HepG2 (cell line): ENCODE results near the gene SRCAP. TPM values are rescaled to one million over a fixed set of nuclear protein-coding genes. Genes with fewer than 3 reads are reported as not detected.

ENCODE experiments used
- ATAC-seq: fragments of 200-7000 bp; cut with Tn5 transposase; 3 replicates; pipeline ENCODE4 v1.9.1; 2020; ENCODE audit warnings: mild to moderate bottlenecking, moderate library complexity
- BruUV-seq: library from RNA; stranded (reverse); fragments of 400-500 nt; replicated peaks from 2 replicates; lab custom pipeline; 2021; lab: Mats Ljungman, UMichigan
- CTCF ChIA-PET: fragments of 300-600 bp; formaldehyde crosslinking; extraction: SDS; loops from one replicate; lab custom pipeline; 2021; ENCODE audit warnings: low total read pairs, inconsistent platforms, low intra/inter-chr PET ratio; lab: Yijun Ruan, JAX
- POLR2A ChIA-PET: fragments of 350-600 bp; sonication (Branson Sonifier 250); formaldehyde crosslinking; loops from one replicate; lab custom pipeline; 2020; ENCODE audit warnings: antibody characterized with exemption, inconsistent platforms; lab: Yijun Ruan, JAX
- DNase-seq: peaks from one replicate; pipeline ENCODE4 v3.0.0-alpha.2; 2015; ENCODE audit warnings: low spot score
- FAIRE-seq: peaks from 3 replicates; lab custom pipeline; 2011; peaks lifted over from hg19 to GRCh38; lab: Jason Lieb, UNC
- H2AFZ ChIP-seq: one replicate; pipeline ENCODE4 v1.6.1; 2011; ENCODE audit warnings: low read length, inconsistent platforms
- H3K27ac ChIP-seq: fragments of 300-600 bp; 3 replicates; pipeline ENCODE4 v1.8.0; 2011; ENCODE audit warnings: mixed run types, mild to moderate bottlenecking, mixed read lengths, low read length, inconsistent platforms; ENCODE audit not compliant: insufficient read depth; ENCODE audit errors: extremely low read length
- H3K27me3 ChIP-seq, 2 experiments: fragments of 200-600 bp in 1 of 2; 2 replicates in 1 of 2; 3 replicates in 1 of 2; pipeline versions ENCODE4 v1.6.0 to v1.8.0; 2011; ENCODE audit warnings: low read length in 2 of 2, mild to moderate bottlenecking in 2 of 2, moderate library complexity in 2 of 2, inconsistent platforms in 1 of 2; ENCODE audit not compliant: insufficient read depth in 2 of 2, control insufficient read depth in 1 of 2
- H3K36me3 ChIP-seq, 2 experiments: fragments of 200-600 bp in 1 of 2; replicated peaks in 1 of 2; 2 replicates in 1 of 2; 3 replicates in 1 of 2; pipeline versions ENCODE4 v1.5.1 to v1.8.0; 2011; ENCODE audit warnings: low read length in 2 of 2, inconsistent platforms in 1 of 2; ENCODE audit not compliant: insufficient read depth in 2 of 2, control insufficient read depth in 1 of 2
- H3K4me1 ChIP-seq: 2 replicates; pipeline ENCODE4 v1.5.1; 2012; ENCODE audit warnings: low read length, inconsistent platforms; ENCODE audit not compliant: insufficient read depth
- H3K4me2 ChIP-seq: 2 replicates; pipeline ENCODE4 v1.6.0; 2011; ENCODE audit warnings: low read depth, low read length, inconsistent platforms
- H3K4me3 ChIP-seq, 3 experiments: fragments of 200-600 bp in 1 of 3; sonication (generic), shearing (Covaris generic) in 1 of 3; replicated peaks in 1 of 3; 2 replicates each; pipeline ENCODE4 v1.5.1; 2011 to 2016; ENCODE audit warnings: low read length in 3 of 3, inconsistent platforms in 2 of 3, low read depth in 2 of 3, mild to moderate bottlenecking in 2 of 3, control low read depth in 1 of 3, mixed read lengths in 1 of 3; ENCODE audit not compliant: insufficient read depth in 1 of 3
- H3K79me2 ChIP-seq: one replicate; pipeline ENCODE4 v1.6.1; 2011; ENCODE audit warnings: low read length, inconsistent platforms; ENCODE audit not compliant: insufficient read depth
- H3K9ac ChIP-seq: 2 replicates; pipeline ENCODE4 v1.6.0; 2011; ENCODE audit warnings: mild to moderate bottlenecking, low read depth, low read length, inconsistent platforms; ENCODE audit not compliant: insufficient read depth
- H3K9me3 ChIP-seq: 2 replicates; pipeline ENCODE4 v1.5.1; 2012; ENCODE audit warnings: mild to moderate bottlenecking, low read length
- H4K20me1 ChIP-seq: 2 replicates; pipeline ENCODE4 v1.6.0; 2011; ENCODE audit warnings: inconsistent platforms, mild to moderate bottlenecking, low read length, moderate library complexity; ENCODE audit not compliant: insufficient read depth
- NFE2L2 ChIP-seq: fragments of 150-350 bp; IDR thresholded peaks from 2 replicates; pipeline ENCODE4 v1.6.1; 2014; ENCODE audit warnings: low read length
- PATZ1 ChIP-seq: sonication (generic); formaldehyde crosslinking; IDR thresholded peaks from 2 replicates; pipeline ENCODE4 v1.4.0; 2020; ENCODE audit warnings: missing genetic modification reagents
- POGZ ChIP-seq: sonication (generic); formaldehyde crosslinking; IDR thresholded peaks from 2 replicates; pipeline ENCODE4 v1.4.0; 2020; ENCODE audit warnings: mild to moderate bottlenecking, missing genetic modification reagents
- ZSCAN29 ChIP-seq: sonication (generic); formaldehyde crosslinking; conservative IDR thresholded peaks from 2 replicates; pipeline ENCODE4 v1.4.0; 2020; ENCODE audit warnings: mild to moderate bottlenecking, missing genetic modification reagents
- WGBS: methylation state at CpG from one replicate; pipeline ENCODE4 v1.1.6; 2017; ENCODE audit warnings: low lambda C conversion rate; 5-methylcytosine and 5-hydroxymethylcytosine counted together
- in situ Hi-C: cut with HindIII; loops from 2 replicates; pipeline ENCODE4 v1.10.0; 2017; ENCODE audit warnings: low pct_unique_long_range_greater_than_20kb; ENCODE audit not compliant: extremely low pct_ligation_motif_present
- intact Hi-C: fragments of 100-400 bp; cut with micrococcal nuclease; formaldehyde crosslinking; loops from one replicate; pipeline ENCODE4 v1.10.0; 2022; ENCODE audit not compliant: unreplicated experiment
- polyA plus RNA-seq, 8 experiments: library from polyadenylated mRNA; depleted of rRNA in 3 of 8; stranded (reverse) in 7 of 8; unstranded in 1 of 8; fragments of >200 nt; fragmentation: Illumina TruSeq in 4 of 8; extraction: Trizol in 4 of 8; gene quantifications; 2 replicates each; pipeline versions ENCODE4 v1.2.1 to v1.2.3, GENCODE V29; 2011 to 2016; ENCODE audit warnings: low read depth in 4 of 8, missing spikeins in 1 of 8, mixed read lengths in 1 of 8; ENCODE audit not compliant: insufficient read depth in 1 of 8
- total RNA-seq, 5 experiments: library from RNA; depleted of rRNA; stranded (reverse); fragments of >200 nt; fragmentation: Illumina TruSeq; extraction: Trizol; gene quantifications; 2 replicates each; pipeline ENCODE4 v1.2.3, GENCODE V29; 2016; ENCODE audit warnings: low read depth in 1 of 5
- TF ChIP-seq, protein P1 (sequence below): sonication (generic); formaldehyde crosslinking; IDR thresholded peaks from 2 replicates; pipeline ENCODE4 v1.5.0; 2020; ENCODE audit warnings: mild to moderate bottlenecking, missing genetic modification reagents

SRCAP gene
- total and polyA plus RNA-seq, 2 of the 13 experiments (the other 11 are each of a cell fraction or from before 2014, with no cell fraction given): 4.9 to 9.0 TPM

- Histone ChIP-seq H3K27me3 (no peaks in the 10 kb centered on the region), H3K79me2 (no peaks in the 10 kb centered on the region), H3K9me3 (no peaks in the 10 kb centered on the region), H3K9ac (no peak overlapping the region), H4K20me1 (no peaks in the 10 kb centered on the region), H3K4me3 (no peak overlapping the region), H3K27ac (no peak overlapping the region), H3K36me3 (peaks cover 3% of the 10 kb centered on the region in 2 experiments; a peak in 3 of 5 replicates), H3K4me1 (peaks cover 18% of the 10 kb centered on the region), H3K4me2 (no peak overlapping the region), H2AFZ (no peak overlapping the region)
- ATAC-seq (no peak), DNase-seq (no peak), FAIRE-seq (no peak)
- no peak for TF ChIP-seq POGZ
- TF ChIP-seq NFE2L2: peak; percentile 82
- no peak for TF ChIP-seq ZSCAN29 (CRISPR knock-in tag)
- TF ChIP-seq, protein P1, sequence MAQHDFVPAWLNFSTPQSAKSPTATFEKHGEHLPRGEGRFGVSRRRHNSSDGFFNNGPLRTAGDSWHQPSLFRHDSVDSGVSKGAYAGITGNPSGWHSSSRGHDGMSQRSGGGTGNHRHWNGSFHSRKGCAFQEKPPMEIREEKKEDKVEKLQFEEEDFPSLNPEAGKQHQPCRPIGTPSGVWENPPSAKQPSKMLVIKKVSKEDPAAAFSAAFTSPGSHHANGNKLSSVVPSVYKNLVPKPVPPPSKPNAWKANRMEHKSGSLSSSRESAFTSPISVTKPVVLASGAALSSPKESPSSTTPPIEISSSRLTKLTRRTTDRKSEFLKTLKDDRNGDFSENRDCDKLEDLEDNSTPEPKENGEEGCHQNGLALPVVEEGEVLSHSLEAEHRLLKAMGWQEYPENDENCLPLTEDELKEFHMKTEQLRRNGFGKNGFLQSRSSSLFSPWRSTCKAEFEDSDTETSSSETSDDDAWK (CRISPR knock-in tag): no peak
- no peak for TF ChIP-seq PATZ1 (CRISPR knock-in tag)
- POLR2A ChIA-PET: interaction anchor here (0.9 kb wide), 1 partner anchor 17 kb away, joined by 3 read pairs; the partner anchor contains the start of gene FBRS
- no TSS peak for BruUV-seq
- intact Hi-C loops: no loop called here
- in situ Hi-C loops: no loop called here
- CTCF ChIA-PET: no interaction called here
- WGBS: 49% methylated on average over 10 of the region's 10 CpGs
Measured at GRCh38 chr16:30675143-30675542, 23.8 kb upstream of the SRCAP start.
